Keratinocyte (primary cell): ENCODE measurements around the gene ZBTB44. TPM values are rescaled to one million over a fixed set of nuclear protein-coding genes. Genes with fewer than 3 reads are reported as not detected.

Source experiments
- DNase-seq: peaks from one replicate; pipeline ENCODE4 v3.0.0-alpha.2; 2011; ENCODE audit warnings: low read depth, missing footprints, low spot score
- FAIRE-seq: peaks from 2 replicates; lab custom pipeline; 2011; peaks lifted over from hg19 to GRCh38; lab: Jason Lieb, UNC
- H2AFZ ChIP-seq: 2 replicates; pipeline ENCODE4 v1.6.0; 2012; ENCODE audit warnings: low read length, control low read depth, inconsistent platforms; ENCODE audit not compliant: control insufficient read depth
- H3K27ac ChIP-seq: 2 replicates; pipeline ENCODE4 v1.5.1; 2011; ENCODE audit warnings: low read length; ENCODE audit not compliant: control insufficient read depth, insufficient read depth
- H3K27me3 ChIP-seq: 3 replicates; pipeline ENCODE4 v1.6.0; 2011; ENCODE audit warnings: low read length; ENCODE audit not compliant: control insufficient read depth, insufficient read depth; ENCODE audit errors: extremely low read depth
- H3K36me3 ChIP-seq, 2 experiments: 2 replicates in 1 of 2; 3 replicates in 1 of 2; pipeline ENCODE4 v1.5.1; 2011; ENCODE audit warnings: low read length in 2 of 2, mild to moderate bottlenecking in 1 of 2; ENCODE audit not compliant: control insufficient read depth in 2 of 2, insufficient read depth in 2 of 2; ENCODE audit errors: extremely low read depth in 1 of 2
- H3K4me1 ChIP-seq: 3 replicates; pipeline ENCODE4 v1.5.1; 2011; ENCODE audit warnings: low read length; ENCODE audit not compliant: control insufficient read depth, insufficient read depth; ENCODE audit errors: extremely low read depth
- H3K4me2 ChIP-seq: 3 replicates; pipeline ENCODE4 v1.6.0; 2011; ENCODE audit warnings: low read depth, low read length; ENCODE audit not compliant: control insufficient read depth, insufficient read depth; ENCODE audit errors: extremely low read depth
- H3K4me3 ChIP-seq, 3 experiments: fragments of 200-600 bp in 1 of 3; sonication (generic) in 1 of 3; 2 replicates in 2 of 3; 3 replicates in 1 of 3; pipeline ENCODE4 v1.5.1; 2011 to 2016; ENCODE audit warnings: low read length in 3 of 3, mild to moderate bottlenecking in 3 of 3, control low read depth in 2 of 3, inconsistent platforms in 1 of 3, low read depth in 1 of 3, mixed read lengths in 1 of 3, mixed run types in 1 of 3, moderate library complexity in 1 of 3; ENCODE audit not compliant: control insufficient read depth in 2 of 3, insufficient read depth in 2 of 3; ENCODE audit errors: extremely low read depth in 1 of 3
- H3K79me2 ChIP-seq: 2 replicates; pipeline ENCODE4 v1.6.0; 2012; ENCODE audit warnings: low read length; ENCODE audit not compliant: control insufficient read depth, insufficient read depth
- H3K9ac ChIP-seq: 3 replicates; pipeline ENCODE4 v1.6.0; 2011; ENCODE audit warnings: low read length; ENCODE audit not compliant: control insufficient read depth, insufficient read depth; ENCODE audit errors: extremely low read depth
- H3K9me1 ChIP-seq: 3 replicates; pipeline ENCODE4 v1.6.0; 2011; ENCODE audit warnings: low read length; ENCODE audit not compliant: control insufficient read depth, insufficient read depth; ENCODE audit errors: extremely low read depth
- H3K9me3 ChIP-seq: 2 replicates; pipeline ENCODE4 v1.5.1; 2012; ENCODE audit warnings: low read depth, low read length; ENCODE audit not compliant: control insufficient read depth
- H4K20me1 ChIP-seq: 3 replicates; pipeline ENCODE4 v1.6.0; 2011; ENCODE audit warnings: low read length; ENCODE audit not compliant: control insufficient read depth, insufficient read depth; ENCODE audit errors: extremely low read depth
- CTCF ChIP-seq, 3 experiments: IDR thresholded peaks in 1 of 3; conservative IDR thresholded peaks in 1 of 3; optimal IDR thresholded peaks in 1 of 3; 2 replicates in 2 of 3; 3 replicates in 1 of 3; pipeline versions ENCODE3 to v1.5.1; 2011; ENCODE audit warnings: low read length in 3 of 3, mild to moderate bottlenecking in 3 of 3, moderate library complexity in 2 of 3, control low read depth in 1 of 3, inconsistent platforms in 1 of 3; ENCODE audit not compliant: insufficient read depth in 2 of 3; ENCODE audit errors: extremely low read depth in 1 of 3
- EZH2 ChIP-seq: IDR thresholded peaks from one replicate; pipeline ENCODE4 v1.6.1; 2012; ENCODE audit warnings: inconsistent platforms, mild to moderate bottlenecking, low read length, moderate library complexity
- dilution Hi-C: fragments of 300-500 bp; cut with MboI; formaldehyde crosslinking; loops from one replicate; pipeline ENCODE4 v1.7.0; 2020; ENCODE audit warnings: low sequenced_read_pairs; ENCODE audit not compliant: extremely low pct_ligation_motif_present
- polyA plus RNA-seq, 5 experiments: library from polyadenylated mRNA; depleted of rRNA in 3 of 5; stranded (reverse) in 3 of 5; stranded (forward) in 1 of 5; unstranded in 1 of 5; fragments of >200 nt; gene quantifications; 1 replicate in 1 of 5; 2 replicates in 3 of 5; 3 replicates in 1 of 5; pipeline versions ENCODE4 v1.2.1 to v1.2.3, GENCODE V29; 2011 to 2012; ENCODE audit warnings: missing spikeins in 2 of 5, low read depth in 1 of 5, low replicate concordance in 1 of 5

Gene ZBTB44
- polyA plus RNA-seq, 1 donor (not counting 4 experiments of a cell fraction or from before 2014, with no cell fraction given), result 16.8 TPM

- dilution Hi-C loops, result no loop called here
- Histone ChIP-seq H3K4me1 (no peaks in the 10 kb centered on the region), H3K36me3 (peaks cover 7 to 20% of the 10 kb centered on the region in 2 experiments), H3K27ac (no peak overlapping the region), H3K4me2 (no peak overlapping the region), H3K79me2 (no peaks in the 10 kb centered on the region), H3K4me3 (no peak overlapping the region), H3K9me1 (no peaks in the 10 kb centered on the region), H3K27me3 (no peaks in the 10 kb centered on the region), H3K9ac (no peak overlapping the region), H4K20me1 (no peaks in the 10 kb centered on the region), H2AFZ (no peak overlapping the region), H3K9me3 (no peaks in the 10 kb centered on the region)
- TF ChIP-seq CTCF (optimal IDR thresholded peaks at IDR 0.05 in 1 of 3, IDR thresholded peaks at IDR 0.05 in 1 of 3, conservative IDR thresholded peaks at IDR 0.05 in 1 of 3; ENCODE audit: extremely low read depth in 1 of 3, insufficient read depth in 2 of 3, low read length in 3 of 3) (no peak), EZH2 (no peak)
- FAIRE-seq, result no peak
- no peak for DNase-seq
Observed at GRCh38 chr11:130209128-130209932, 105.4 kb downstream of the ZBTB44 start.

DNA sequence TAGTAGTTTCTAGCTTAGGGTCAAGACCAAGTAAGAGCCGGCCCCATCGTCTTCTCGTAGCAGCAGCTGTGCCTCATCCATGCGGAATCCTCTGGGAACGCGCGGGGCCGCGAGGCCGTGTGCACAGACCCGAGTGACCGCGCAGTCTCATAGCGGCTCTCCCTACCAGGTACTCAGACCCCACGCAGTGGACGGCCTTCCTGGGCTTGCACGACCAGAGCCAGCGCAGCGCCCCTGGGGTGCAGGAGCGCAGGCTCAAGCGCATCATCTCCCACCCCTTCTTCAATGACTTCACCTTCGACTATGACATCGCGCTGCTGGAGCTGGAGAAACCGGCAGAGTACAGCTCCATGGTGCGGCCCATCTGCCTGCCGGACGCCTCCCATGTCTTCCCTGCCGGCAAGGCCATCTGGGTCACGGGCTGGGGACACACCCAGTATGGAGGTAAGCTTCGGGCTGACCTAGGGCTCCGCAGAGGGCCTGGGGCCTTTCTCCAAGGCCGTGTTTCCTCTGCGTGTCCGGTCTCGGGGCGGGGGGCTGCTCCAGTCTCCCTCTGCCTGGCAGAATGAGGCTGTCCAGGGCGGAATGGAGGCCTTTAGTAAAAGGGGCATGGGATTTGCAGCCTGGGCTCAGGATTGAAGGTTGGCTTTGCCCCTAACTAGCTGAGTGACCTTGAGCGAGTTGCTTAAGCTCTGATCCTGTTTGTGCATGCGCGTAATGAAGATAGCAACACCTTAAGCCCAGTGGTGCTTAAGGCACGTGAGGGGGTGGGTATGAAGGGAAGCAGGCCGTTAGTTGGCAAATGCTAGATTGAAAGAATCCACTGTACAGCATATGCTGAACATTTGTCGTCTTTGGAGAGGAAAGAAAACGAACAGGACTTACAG lies 106.2 kb downstream of the ZBTB44 start:
- no peak overlapping the region for H3K9ac ChIP-seq
- no peaks in the 10 kb centered on the region for H3K9me3 ChIP-seq
- no peak for FAIRE-seq
- no peak overlapping the region for H2AFZ ChIP-seq
- H3K36me3 ChIP-seq, result peaks cover 13 to 22% of the 10 kb centered on the region in 2 experiments
- no peak for DNase-seq
- no peak overlapping the region for H3K4me3 ChIP-seq
- H3K9me1 ChIP-seq, result no peaks in the 10 kb centered on the region
- H3K79me2 ChIP-seq, result no peaks in the 10 kb centered on the region
- dilution Hi-C loops, result no loop called here
- H3K4me2 ChIP-seq, result no peak overlapping the region
- H3K4me1 ChIP-seq, result no peaks in the 10 kb centered on the region
- no peaks in the 10 kb centered on the region for H4K20me1 ChIP-seq
- H3K27me3 ChIP-seq, result no peaks in the 10 kb centered on the region
- H3K27ac ChIP-seq, result no peak overlapping the region
- no peak for TF ChIP-seq CTCF (optimal IDR thresholded peaks at IDR 0.05 in 1 of 3, IDR thresholded peaks at IDR 0.05 in 1 of 3, conservative IDR thresholded peaks at IDR 0.05 in 1 of 3; ENCODE audit: extremely low read depth in 1 of 3, insufficient read depth in 2 of 3, low read length in 3 of 3)
- TF ChIP-seq EZH2, result no peak
